HepG2 (cell line): ENCODE data around the gene HSPA5. TPM values are rescaled to one million over a fixed set of nuclear protein-coding genes. Genes with fewer than 3 reads are reported as not detected.

Experiments used
- ATAC-seq: fragments of 200-7000 bp; cut with Tn5 transposase; 3 replicates; pipeline ENCODE4 v1.9.1; 2020; ENCODE audit warnings: mild to moderate bottlenecking, moderate library complexity
- BruUV-seq: library from RNA; stranded (reverse); fragments of 400-500 nt; replicated peaks from 2 replicates; lab custom pipeline; 2021; lab: Mats Ljungman, UMichigan
- CTCF ChIA-PET: fragments of 300-600 bp; formaldehyde crosslinking; extraction: SDS; loops from one replicate; lab custom pipeline; 2021; ENCODE audit warnings: low total read pairs, inconsistent platforms, low intra/inter-chr PET ratio; lab: Yijun Ruan, JAX
- POLR2A ChIA-PET: fragments of 350-600 bp; sonication (Branson Sonifier 250); formaldehyde crosslinking; loops from one replicate; lab custom pipeline; 2020; ENCODE audit warnings: antibody characterized with exemption, inconsistent platforms; lab: Yijun Ruan, JAX
- DNase-seq: peaks from one replicate; pipeline ENCODE4 v3.0.0-alpha.2; 2015; ENCODE audit warnings: low spot score
- FAIRE-seq: peaks from 3 replicates; lab custom pipeline; 2011; peaks lifted over from hg19 to GRCh38; lab: Jason Lieb, UNC
- H2AFZ ChIP-seq: one replicate; pipeline ENCODE4 v1.6.1; 2011; ENCODE audit warnings: low read length, inconsistent platforms
- H3K27ac ChIP-seq: fragments of 300-600 bp; 3 replicates; pipeline ENCODE4 v1.8.0; 2011; ENCODE audit warnings: mixed run types, mild to moderate bottlenecking, mixed read lengths, low read length, inconsistent platforms; ENCODE audit not compliant: insufficient read depth; ENCODE audit errors: extremely low read length
- H3K27me3 ChIP-seq, 2 experiments: fragments of 200-600 bp in 1 of 2; 2 replicates in 1 of 2; 3 replicates in 1 of 2; pipeline versions ENCODE4 v1.6.0 to v1.8.0; 2011; ENCODE audit warnings: low read length in 2 of 2, mild to moderate bottlenecking in 2 of 2, moderate library complexity in 2 of 2, inconsistent platforms in 1 of 2; ENCODE audit not compliant: insufficient read depth in 2 of 2, control insufficient read depth in 1 of 2
- H3K36me3 ChIP-seq, 2 experiments: fragments of 200-600 bp in 1 of 2; replicated peaks in 1 of 2; 2 replicates in 1 of 2; 3 replicates in 1 of 2; pipeline versions ENCODE4 v1.5.1 to v1.8.0; 2011; ENCODE audit warnings: low read length in 2 of 2, inconsistent platforms in 1 of 2; ENCODE audit not compliant: insufficient read depth in 2 of 2, control insufficient read depth in 1 of 2
- H3K4me1 ChIP-seq: 2 replicates; pipeline ENCODE4 v1.5.1; 2012; ENCODE audit warnings: low read length, inconsistent platforms; ENCODE audit not compliant: insufficient read depth
- H3K4me2 ChIP-seq: 2 replicates; pipeline ENCODE4 v1.6.0; 2011; ENCODE audit warnings: low read depth, low read length, inconsistent platforms
- H3K4me3 ChIP-seq, 3 experiments: fragments of 200-600 bp in 1 of 3; sonication (generic), shearing (Covaris generic) in 1 of 3; replicated peaks in 1 of 3; 2 replicates each; pipeline ENCODE4 v1.5.1; 2011 to 2016; ENCODE audit warnings: low read length in 3 of 3, inconsistent platforms in 2 of 3, low read depth in 2 of 3, mild to moderate bottlenecking in 2 of 3, control low read depth in 1 of 3, mixed read lengths in 1 of 3; ENCODE audit not compliant: insufficient read depth in 1 of 3
- H3K79me2 ChIP-seq: one replicate; pipeline ENCODE4 v1.6.1; 2011; ENCODE audit warnings: low read length, inconsistent platforms; ENCODE audit not compliant: insufficient read depth
- H3K9ac ChIP-seq: 2 replicates; pipeline ENCODE4 v1.6.0; 2011; ENCODE audit warnings: mild to moderate bottlenecking, low read depth, low read length, inconsistent platforms; ENCODE audit not compliant: insufficient read depth
- H3K9me3 ChIP-seq: 2 replicates; pipeline ENCODE4 v1.5.1; 2012; ENCODE audit warnings: mild to moderate bottlenecking, low read length
- H4K20me1 ChIP-seq: 2 replicates; pipeline ENCODE4 v1.6.0; 2011; ENCODE audit warnings: inconsistent platforms, mild to moderate bottlenecking, low read length, moderate library complexity; ENCODE audit not compliant: insufficient read depth
- DNMT3B ChIP-seq: conservative IDR thresholded peaks from 2 replicates; pipeline ENCODE4 v1.6.1; 2016; ENCODE audit warnings: missing biosample characterization, control low read depth
- ETV5 ChIP-seq: IDR thresholded peaks from 2 replicates; pipeline ENCODE4 v1.6.1; 2018; ENCODE audit warnings: missing biosample characterization, missing genetic modification reagents, inconsistent platforms, borderline replicate concordance
- GFI1 ChIP-seq: sonication (generic); formaldehyde crosslinking; IDR thresholded peaks from 2 replicates; pipeline ENCODE4 v1.5.0; 2020; ENCODE audit warnings: missing genetic modification reagents, mild to moderate bottlenecking, borderline replicate concordance
- HNRNPH1 ChIP-seq: fragments of 200-400 bp; formaldehyde crosslinking; optimal IDR thresholded peaks from 2 replicates; pipeline ENCODE3; 2017; ENCODE audit warnings: mild to moderate bottlenecking, low read depth, low read length
- MAZ ChIP-seq, 2 experiments: sonication (generic) in 1 of 2; formaldehyde crosslinking in 1 of 2; IDR thresholded peaks; 2 replicates each; pipeline versions ENCODE4 v1.5.0 to v1.6.1; 2012 to 2020; ENCODE audit warnings: low read depth in 2 of 2, mild to moderate bottlenecking in 2 of 2, borderline replicate concordance in 1 of 2, improper control_type of control experiment in 1 of 2, low read length in 1 of 2, missing genetic modification reagents in 1 of 2, moderate library complexity in 1 of 2
- MED8 ChIP-seq: sonication (generic); formaldehyde crosslinking; IDR thresholded peaks from 2 replicates; pipeline ENCODE4 v1.8.1; 2023; ENCODE audit warnings: mild to moderate bottlenecking, missing genetic modification reagents; ENCODE audit not compliant: insufficient replicate concordance
- MEIS1 ChIP-seq: sonication (generic); formaldehyde crosslinking; IDR thresholded peaks from 2 replicates; pipeline ENCODE4 v1.9.0; 2021; ENCODE audit warnings: mild to moderate bottlenecking, missing genetic modification reagents, moderate library complexity, borderline replicate concordance
- NBN ChIP-seq: fragments of 450-650 bp; conservative IDR thresholded peaks from 2 replicates; pipeline ENCODE4 v1.6.1; 2017
- RAD21 ChIP-seq: fragments of 450-650 bp; formaldehyde crosslinking; IDR thresholded peaks from 2 replicates; pipeline ENCODE4 v1.5.0; 2020; ENCODE audit warnings: mild to moderate bottlenecking
- TEAD2 ChIP-seq: sonication (generic); formaldehyde crosslinking; IDR thresholded peaks from 2 replicates; pipeline ENCODE4 v1.9.0; 2021; ENCODE audit warnings: missing genetic modification reagents
- ZNF24 ChIP-seq: fragments of 450-650 bp; IDR thresholded peaks from 2 replicates; pipeline ENCODE4 v1.6.1; 2017; ENCODE audit warnings: antibody characterized with exemption, mild to moderate bottlenecking
- ZNF251 ChIP-seq: sonication (generic); formaldehyde crosslinking; IDR thresholded peaks from 2 replicates; pipeline ENCODE4 v1.9.0; 2021; ENCODE audit warnings: mild to moderate bottlenecking, missing genetic modification reagents
- ZNF253 ChIP-seq: sonication (generic); formaldehyde crosslinking; IDR thresholded peaks from 2 replicates; pipeline ENCODE4 v1.8.0; 2022; ENCODE audit warnings: mild to moderate bottlenecking, missing genetic modification reagents, borderline replicate concordance
- ZNF264 ChIP-seq: sonication (generic); formaldehyde crosslinking; IDR thresholded peaks from 2 replicates; pipeline ENCODE4 v1.4.0; 2020; ENCODE audit warnings: missing genetic modification reagents
- ZNF354B ChIP-seq: sonication (generic); formaldehyde crosslinking; IDR thresholded peaks from 2 replicates; pipeline ENCODE4 v1.8.0; 2022; ENCODE audit warnings: mild to moderate bottlenecking, missing genetic modification reagents
- ZNF891 ChIP-seq: sonication (generic); formaldehyde crosslinking; IDR thresholded peaks from 2 replicates; pipeline ENCODE4 v1.5.0; 2020; ENCODE audit warnings: mild to moderate bottlenecking, missing genetic modification reagents
- ZSCAN9 ChIP-seq: IDR thresholded peaks from 2 replicates; pipeline ENCODE4 v1.6.1; 2016; ENCODE audit warnings: borderline replicate concordance
- WGBS: methylation state at CpG from one replicate; pipeline ENCODE4 v1.1.6; 2017; ENCODE audit warnings: low lambda C conversion rate; 5-methylcytosine and 5-hydroxymethylcytosine counted together
- in situ Hi-C: cut with HindIII; loops from 2 replicates; pipeline ENCODE4 v1.10.0; 2017; ENCODE audit warnings: low pct_unique_long_range_greater_than_20kb; ENCODE audit not compliant: extremely low pct_ligation_motif_present
- intact Hi-C: fragments of 100-400 bp; cut with micrococcal nuclease; formaldehyde crosslinking; loops from one replicate; pipeline ENCODE4 v1.10.0; 2022; ENCODE audit not compliant: unreplicated experiment
- polyA plus RNA-seq, 8 experiments: library from polyadenylated mRNA; depleted of rRNA in 3 of 8; stranded (reverse) in 7 of 8; unstranded in 1 of 8; fragments of >200 nt; fragmentation: Illumina TruSeq in 4 of 8; extraction: Trizol in 4 of 8; gene quantifications; 2 replicates each; pipeline versions ENCODE4 v1.2.1 to v1.2.3, GENCODE V29; 2011 to 2016; ENCODE audit warnings: low read depth in 4 of 8, missing spikeins in 1 of 8, mixed read lengths in 1 of 8; ENCODE audit not compliant: insufficient read depth in 1 of 8
- total RNA-seq, 5 experiments: library from RNA; depleted of rRNA; stranded (reverse); fragments of >200 nt; fragmentation: Illumina TruSeq; extraction: Trizol; gene quantifications; 2 replicates each; pipeline ENCODE4 v1.2.3, GENCODE V29; 2016; ENCODE audit warnings: low read depth in 1 of 5
- TF ChIP-seq, protein P1 (sequence below): sonication (generic); formaldehyde crosslinking; IDR thresholded peaks from 2 replicates; pipeline ENCODE4 v1.8.0; 2022; ENCODE audit warnings: mild to moderate bottlenecking, missing genetic modification reagents, borderline replicate concordance
- TF ChIP-seq, protein P2 (sequence below): IDR thresholded peaks from 2 replicates; pipeline ENCODE4 v1.6.1; 2016; ENCODE audit warnings: control low read depth
- TF ChIP-seq, protein P3 (sequence below): sonication (generic); formaldehyde crosslinking; conservative IDR thresholded peaks from 2 replicates; pipeline ENCODE4 v1.8.0; 2022; ENCODE audit warnings: mild to moderate bottlenecking, moderate library complexity, missing genetic modification reagents

The HSPA5 gene
- total and polyA plus RNA-seq, 2 of the 13 experiments (the other 11 are each of a cell fraction or from before 2014, with no cell fraction given) = 201 to 206 TPM

DNA sequence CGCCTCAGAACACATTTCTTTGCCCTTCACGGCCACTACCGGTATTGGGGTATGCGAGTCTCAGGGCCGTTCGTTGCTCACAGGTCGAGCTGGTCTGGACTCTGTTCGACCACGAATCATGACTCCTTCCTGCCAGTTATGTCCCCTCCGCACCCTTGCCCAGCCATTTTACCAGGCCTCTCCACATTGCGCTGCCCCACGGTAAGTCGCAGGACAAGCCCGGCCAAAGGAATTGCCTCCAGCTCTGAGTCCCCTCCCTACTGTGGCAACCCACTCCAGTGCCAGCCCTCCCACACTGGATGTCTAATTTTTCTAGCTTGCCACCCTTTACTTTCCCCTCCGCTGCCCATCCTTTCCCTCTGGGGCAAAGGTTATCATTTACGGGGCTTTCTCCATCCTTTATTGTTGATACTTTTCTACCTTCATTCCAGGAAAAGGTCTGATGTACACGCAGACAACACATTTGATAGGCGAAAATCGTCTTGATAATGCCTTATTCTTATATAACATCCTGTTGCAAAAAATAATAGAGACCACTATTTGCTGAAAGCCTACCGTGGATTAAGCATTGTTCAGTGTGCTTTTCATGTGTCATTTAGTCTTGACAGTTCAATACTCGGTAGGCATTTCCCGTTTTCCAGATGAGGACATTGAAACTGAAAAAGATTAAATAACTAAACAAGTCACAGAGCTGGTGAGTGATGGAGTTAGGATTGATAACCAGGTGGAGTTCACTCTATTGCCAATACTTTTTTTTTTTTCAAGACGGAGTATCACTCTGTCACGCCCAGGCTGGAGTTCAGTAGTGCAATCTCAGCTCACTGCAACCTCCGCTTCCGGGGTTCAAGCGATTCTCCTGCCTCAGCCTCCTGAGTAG, 958 bp upstream of the HSPA5 start:
- H3K27me3 ChIP-seq = no peaks in the 10 kb centered on the region; a peak in 1 of 5 replicates
- no peak for DNase-seq
- in situ Hi-C loops (no loop called here), intact Hi-C loops (loop anchor here (1.0 to 2.0 kb wide), 3 partner anchors 19 to 55 kb away; partner anchors contain the start of genes GAPVD1 and RABEPK)
- WGBS = 10% methylated on average over 27 of the region's 27 CpGs
- no peak for FAIRE-seq
- no peak overlapping the region for H2AFZ ChIP-seq
- peaks cover 35% of the 10 kb centered on the region for H4K20me1 ChIP-seq
- peaks cover 47% of the 10 kb centered on the region for H3K79me2 ChIP-seq
- no peaks in the 10 kb centered on the region for H3K9me3 ChIP-seq
- H3K4me2 ChIP-seq = peak overlapping the region; percentile 82
- ATAC-seq = peak; percentile 59
- ChIA-PET POLR2A (interaction anchor here (0.6 to 3.1 kb wide), 41 partner anchors 8 to 583 kb away, joined by 3 to 73 read pairs (median 5); partner anchors contain the start of genes ARPC5L, GAPVD1 and RABEPK), CTCF (no interaction called here)
- H3K4me1 ChIP-seq = peaks cover 48% of the 10 kb centered on the region
- H3K9ac ChIP-seq = peak overlapping the region; percentile 100
- BruUV-seq = TSS peak; percentile 97
- peaks cover 6 to 23% of the 10 kb centered on the region in 2 experiments for H3K36me3 ChIP-seq
- H3K27ac ChIP-seq = peak overlapping the region; percentile 97
- peak overlapping the region; percentile 89 to 97 (median 96) for H3K4me3 ChIP-seq
- no peak for TF ChIP-seq NBN
- TF ChIP-seq, protein P1, sequence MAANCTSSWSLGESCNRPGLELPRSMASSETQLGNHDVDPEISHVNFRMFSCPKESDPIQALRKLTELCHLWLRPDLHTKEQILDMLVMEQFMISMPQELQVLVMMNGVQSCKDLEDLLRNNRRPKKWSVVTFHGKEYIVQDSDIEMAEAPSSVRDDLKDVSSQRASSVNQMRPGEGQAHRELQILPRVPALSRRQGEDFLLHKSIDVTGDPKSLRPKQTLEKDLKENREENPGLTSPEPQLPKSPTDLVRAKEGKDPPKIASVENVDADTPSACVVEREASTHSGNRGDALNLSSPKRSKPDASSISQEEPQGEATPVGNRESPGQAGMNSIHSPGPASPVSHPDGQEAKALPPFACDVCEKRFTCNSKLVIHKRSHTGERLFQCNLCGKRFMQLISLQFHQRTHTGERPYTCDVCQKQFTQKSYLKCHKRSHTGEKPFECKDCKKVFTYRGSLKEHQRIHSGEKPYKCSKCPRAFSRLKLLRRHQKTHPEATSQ (CRISPR knock-in tag) = no peak
- no peak for TF ChIP-seq MAZ (IDR thresholded peaks at IDR 0.05; ENCODE audit: borderline replicate concordance, low read depth, low read length)
- no peak for TF ChIP-seq MAZ (CRISPR knock-in tag; IDR thresholded peaks at IDR 0.05; ENCODE audit: low read depth)
- TF ChIP-seq ZNF891 (CRISPR knock-in tag) = peak; percentile 61; the same call in 1 of the 2 replicates
- TF ChIP-seq, protein P2, sequence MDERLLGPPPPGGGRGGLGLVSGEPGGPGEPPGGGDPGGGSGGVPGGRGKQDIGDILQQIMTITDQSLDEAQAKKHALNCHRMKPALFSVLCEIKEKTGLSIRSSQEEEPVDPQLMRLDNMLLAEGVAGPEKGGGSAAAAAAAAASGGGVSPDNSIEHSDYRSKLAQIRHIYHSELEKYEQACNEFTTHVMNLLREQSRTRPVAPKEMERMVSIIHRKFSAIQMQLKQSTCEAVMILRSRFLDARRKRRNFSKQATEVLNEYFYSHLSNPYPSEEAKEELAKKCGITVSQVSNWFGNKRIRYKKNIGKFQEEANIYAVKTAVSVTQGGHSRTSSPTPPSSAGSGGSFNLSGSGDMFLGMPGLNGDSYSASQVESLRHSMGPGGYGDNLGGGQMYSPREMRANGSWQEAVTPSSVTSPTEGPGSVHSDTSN = no peak
- TF ChIP-seq MEIS1 (CRISPR knock-in tag) = no peak
- no peak for TF ChIP-seq MED8 (CRISPR knock-in tag)
- 0 out of 2 replicates have a peak, but pooled peaks have one; percentile 25 for TF ChIP-seq RAD21 (CRISPR knock-in tag)
- no peak for TF ChIP-seq ZNF264 (CRISPR knock-in tag)
- TF ChIP-seq ETV5 (CRISPR knock-in tag) = no peak
- TF ChIP-seq ZNF251 (CRISPR knock-in tag) = no peak
- no peak for TF ChIP-seq DNMT3B (CRISPR knock-in tag)
- TF ChIP-seq GFI1 = no peak
- TF ChIP-seq, protein P3, sequence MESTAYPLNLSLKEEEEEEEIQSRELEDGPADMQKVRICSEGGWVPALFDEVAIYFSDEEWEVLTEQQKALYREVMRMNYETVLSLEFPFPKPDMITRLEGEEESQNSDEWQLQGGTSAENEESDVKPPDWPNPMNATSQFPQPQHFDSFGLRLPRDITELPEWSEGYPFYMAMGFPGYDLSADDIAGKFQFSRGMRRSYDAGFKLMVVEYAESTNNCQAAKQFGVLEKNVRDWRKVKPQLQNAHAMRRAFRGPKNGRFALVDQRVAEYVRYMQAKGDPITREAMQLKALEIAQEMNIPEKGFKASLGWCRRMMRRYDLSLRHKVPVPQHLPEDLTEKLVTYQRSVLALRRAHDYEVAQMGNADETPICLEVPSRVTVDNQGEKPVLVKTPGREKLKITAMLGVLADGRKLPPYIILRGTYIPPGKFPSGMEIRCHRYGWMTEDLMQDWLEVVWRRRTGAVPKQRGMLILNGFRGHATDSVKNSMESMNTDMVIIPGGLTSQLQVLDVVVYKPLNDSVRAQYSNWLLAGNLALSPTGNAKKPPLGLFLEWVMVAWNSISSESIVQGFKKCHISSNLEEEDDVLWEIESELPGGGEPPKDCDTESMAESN (CRISPR knock-in tag) = peak; percentile 26; the same call in 1 of the 2 replicates
- no peak for TF ChIP-seq ZNF24
- TF ChIP-seq ZNF253 = no peak
- TF ChIP-seq HNRNPH1 = no peak
- TF ChIP-seq TEAD2 (CRISPR knock-in tag) = 0 out of 2 replicates have a peak, but pooled peaks have one; percentile 44
- TF ChIP-seq ZSCAN9 = no peak
- no peak for TF ChIP-seq ZNF354B (CRISPR knock-in tag)
